GM15510 (cell line): ENCODE measurements around the gene SPOCK3.

ENCODE experiments used
- POLR2A ChIP-seq: IDR thresholded peaks from 3 replicates; pipeline ENCODE4 v1.6.1; 2011; ENCODE audit warnings: borderline replicate concordance; ENCODE audit not compliant: insufficient read length; ENCODE audit errors: extremely low read depth

Gene SPOCK3

DNA sequence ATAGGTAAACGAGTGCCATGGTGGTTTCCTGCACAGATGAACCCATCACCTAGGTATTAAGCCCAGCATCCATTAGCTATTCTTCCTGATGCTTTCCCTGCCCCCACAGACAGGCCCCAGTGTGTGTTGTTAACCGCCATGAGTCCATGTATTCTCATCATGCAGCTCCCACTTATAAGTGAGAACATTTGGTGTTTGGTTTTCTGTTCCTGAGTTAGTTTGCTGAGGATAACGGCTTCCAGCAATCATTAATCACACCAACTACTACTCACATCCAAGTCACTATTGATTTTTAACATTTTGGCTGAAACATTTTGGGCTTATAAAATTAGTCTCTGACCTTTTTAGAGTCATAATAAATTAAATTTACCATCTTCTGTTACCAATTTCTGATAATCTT, 205.3 kb downstream of the SPOCK3 start:
- TF ChIP-seq POLR2A: no peak

DNA sequence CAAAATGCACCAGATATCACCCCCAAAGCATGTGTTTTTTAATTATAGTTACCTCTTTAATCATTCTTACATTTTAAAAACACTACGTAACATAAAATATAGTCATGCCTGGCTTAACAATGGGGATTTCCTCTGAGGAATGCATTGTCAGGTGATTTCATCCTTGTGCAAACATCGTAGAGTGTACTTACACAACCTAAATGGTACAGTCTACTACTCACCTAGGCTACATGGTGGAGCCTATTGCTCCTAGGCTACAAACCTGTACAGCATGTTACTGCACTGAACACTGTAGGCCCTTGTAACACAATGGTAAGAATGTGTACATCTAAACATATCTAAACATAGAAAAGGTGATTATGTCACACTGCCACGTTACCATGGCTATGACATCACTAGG, 208.6 kb downstream of the SPOCK3 start:
- no peak for TF ChIP-seq POLR2A

DNA sequence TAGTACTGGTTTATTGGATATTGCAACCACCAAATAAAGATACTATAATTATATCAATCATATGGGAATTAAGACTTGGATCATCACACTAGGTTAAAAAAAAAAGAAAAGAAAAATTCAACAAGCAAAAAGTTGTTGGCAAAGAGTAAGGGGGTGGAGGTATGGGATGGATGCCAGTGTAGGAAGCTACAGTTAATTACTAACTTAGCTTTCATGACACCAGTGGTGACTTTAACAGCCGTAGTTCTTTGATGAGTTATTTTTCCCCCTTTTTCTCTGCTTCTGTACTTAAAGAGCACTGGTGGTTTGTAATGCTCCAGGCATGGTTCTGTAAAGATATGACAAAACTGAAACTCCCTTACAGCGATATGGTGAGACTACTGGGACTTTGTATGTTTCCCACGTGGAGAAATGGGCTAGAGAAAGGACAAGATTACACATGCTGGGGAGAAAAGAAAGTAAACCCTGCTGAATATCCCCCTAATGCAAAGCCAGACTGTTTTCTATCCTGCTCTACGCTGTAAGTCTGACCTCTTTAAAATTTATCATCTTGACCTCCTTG, 210.8 kb downstream of the SPOCK3 start:
- TF ChIP-seq POLR2A: no peak

DNA sequence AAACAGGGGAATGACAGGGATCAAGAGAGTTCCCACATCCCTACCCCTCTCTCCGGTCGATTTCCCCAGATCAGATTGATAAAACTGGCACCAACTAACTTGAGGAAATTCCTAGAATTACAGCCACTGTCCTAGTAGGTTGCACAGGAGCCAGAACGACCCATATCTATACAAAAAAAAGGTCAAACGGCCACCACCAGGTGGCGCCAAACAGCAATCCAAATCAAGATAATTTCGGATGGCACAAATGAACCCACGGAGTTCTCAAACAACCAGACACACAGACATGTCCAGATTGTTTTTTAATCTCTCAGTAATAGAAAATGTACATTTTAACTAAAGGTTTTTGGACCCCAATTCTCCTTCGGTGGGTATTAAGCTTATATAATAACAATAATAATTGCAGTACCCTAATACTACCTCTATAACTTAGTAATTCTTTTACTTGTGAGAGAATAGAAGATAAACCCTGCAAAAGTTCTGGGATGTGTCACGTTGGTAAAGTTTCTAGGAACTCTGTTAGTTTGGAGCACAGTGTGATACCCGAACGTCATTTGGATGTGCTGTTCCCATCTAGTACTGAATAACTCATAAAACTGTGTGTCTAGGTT, 212.6 kb downstream of the SPOCK3 start:
- TF ChIP-seq POLR2A: no peak

DNA sequence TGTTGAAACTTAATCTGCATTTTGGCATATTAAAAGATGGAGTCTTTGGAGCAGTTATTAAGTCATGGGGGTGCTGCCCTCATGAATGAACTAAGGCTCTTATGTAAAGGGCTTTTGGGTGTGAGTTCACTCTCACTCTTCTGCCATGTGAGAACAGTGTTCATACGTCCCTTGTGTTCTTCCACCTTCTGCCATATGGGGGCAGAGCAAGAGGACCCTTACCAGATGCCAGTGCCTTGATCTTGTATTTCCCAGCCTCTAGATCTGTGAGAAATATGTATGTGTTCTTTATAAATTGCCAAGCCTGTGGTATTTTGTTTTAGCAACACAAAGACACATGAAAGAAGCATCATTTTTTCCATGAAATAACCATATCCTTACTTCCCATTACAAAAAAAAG, 213.9 kb downstream of the SPOCK3 start:
- no peak for TF ChIP-seq POLR2A

GRCh38 chr4:167014944-167015343, 219.3 kb downstream of the SPOCK3 start:
- no peak for TF ChIP-seq POLR2A

DNA sequence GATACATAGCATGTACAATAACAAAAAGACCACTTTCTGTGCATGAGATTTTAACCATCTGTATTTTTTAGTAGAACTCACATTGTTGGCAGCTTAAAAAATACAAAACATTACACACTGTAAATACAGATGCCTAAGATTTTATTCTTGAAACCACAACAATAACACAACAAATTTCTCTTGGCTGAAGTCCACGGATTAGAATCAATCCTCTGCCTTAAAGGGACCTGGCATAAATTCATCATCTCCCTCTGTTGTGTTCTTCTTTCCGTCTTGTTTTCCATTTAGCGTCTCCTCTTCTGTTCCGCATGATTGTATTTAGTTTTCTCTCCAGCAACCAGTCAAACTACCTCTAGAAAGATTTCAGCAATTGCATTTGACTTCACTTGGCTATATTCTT, 231.0 kb downstream of the SPOCK3 start:
- no peak for TF ChIP-seq POLR2A

- no peak for TF ChIP-seq POLR2A
Observed at GRCh38 chr4:167000141-167000852, 234.0 kb downstream of the SPOCK3 start.

DNA sequence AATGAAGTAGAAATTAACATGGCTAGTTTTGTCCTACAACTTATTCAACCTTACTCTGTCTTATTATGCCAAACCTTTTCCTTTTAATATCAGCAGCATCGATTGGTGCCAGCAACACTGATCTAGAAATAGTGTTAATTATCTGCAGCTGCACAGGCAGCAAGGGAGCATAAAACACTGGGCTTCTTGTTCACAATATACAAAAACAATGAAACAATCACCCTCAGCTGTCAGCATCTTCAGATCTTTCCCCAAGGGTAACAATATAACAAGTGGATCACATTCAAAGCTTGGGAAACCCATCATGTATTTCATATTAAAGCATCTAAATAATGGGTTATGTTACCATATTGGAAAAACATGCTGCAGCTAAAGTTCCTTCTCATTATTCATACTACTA, 238.1 kb downstream of the SPOCK3 start:
- no peak for TF ChIP-seq POLR2A

DNA sequence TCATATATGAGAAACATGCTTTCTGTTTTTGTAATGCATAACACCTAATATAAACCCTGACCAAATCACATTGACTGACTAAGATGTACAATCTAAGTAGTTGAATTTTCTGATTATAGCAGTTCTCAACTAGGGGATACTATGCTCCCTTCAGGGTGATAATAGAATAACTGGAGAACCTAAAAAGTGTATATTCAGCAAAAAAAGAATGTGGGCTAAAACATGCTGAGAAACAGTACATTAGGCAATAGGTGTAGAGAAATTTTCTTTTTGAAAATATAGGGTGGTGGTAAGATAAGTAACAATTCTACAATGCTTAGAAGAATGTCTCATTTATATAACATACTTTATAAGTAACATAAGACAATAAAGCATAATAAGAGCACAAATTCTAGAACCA, 239.6 kb downstream of the SPOCK3 start:
- no peak for TF ChIP-seq POLR2A

DNA sequence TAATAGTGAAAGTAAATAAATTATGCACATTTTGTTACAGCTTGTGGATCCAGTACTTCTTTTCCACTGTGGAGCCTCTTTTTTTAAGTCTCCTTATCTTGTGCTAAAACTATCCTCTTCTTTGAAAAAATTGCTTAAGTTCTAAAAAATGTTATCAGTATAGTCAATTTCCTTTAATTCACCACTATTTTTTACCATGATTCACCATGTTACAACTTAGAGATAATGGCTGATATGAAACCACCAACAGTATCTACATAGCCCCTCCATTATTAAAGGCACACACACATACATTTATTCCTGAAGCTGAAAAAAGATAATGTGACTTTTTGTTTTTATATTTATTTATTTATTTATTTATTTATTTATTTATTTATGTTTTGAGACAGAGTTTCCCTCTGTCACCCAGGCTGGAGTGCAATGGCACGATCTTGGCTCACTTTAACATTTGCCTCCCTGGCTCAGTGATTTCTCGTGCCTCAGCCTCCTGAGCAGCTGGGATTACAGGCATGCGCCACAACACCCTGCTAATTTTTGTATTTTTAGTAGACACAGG, 243.2 kb downstream of the SPOCK3 start:
- TF ChIP-seq POLR2A: no peak

- no peak for TF ChIP-seq POLR2A
Observed at GRCh38 chr4:166989886-166990285, 244.4 kb downstream of the SPOCK3 start.

- TF ChIP-seq POLR2A: no peak
Observed at GRCh38 chr4:166987026-166987425, 247.3 kb downstream of the SPOCK3 start.

DNA sequence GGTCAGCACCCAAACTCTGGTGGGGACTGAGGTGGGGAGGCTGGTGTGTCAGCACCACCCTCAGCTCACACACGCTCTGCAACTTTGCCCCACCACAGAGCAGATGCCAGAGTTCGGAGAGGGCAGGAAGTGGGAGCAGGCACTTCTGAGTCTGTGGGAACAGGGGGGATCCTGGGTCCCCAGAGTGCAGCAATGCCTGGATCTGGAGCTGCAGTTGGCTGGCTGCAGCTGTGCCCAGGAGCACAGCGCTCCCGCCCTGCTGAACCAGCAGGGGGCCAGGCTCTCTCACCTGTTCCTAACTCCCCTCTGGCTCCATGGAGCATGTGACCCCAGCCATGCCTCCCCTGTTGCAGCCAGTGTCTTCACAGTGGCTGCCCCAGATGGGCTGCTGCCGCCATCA, 252.4 kb downstream of the SPOCK3 start:
- no peak for TF ChIP-seq POLR2A

GRCh38 chr4:166980419-166980818, 253.9 kb downstream of the SPOCK3 start:
- TF ChIP-seq POLR2A: no peak

DNA sequence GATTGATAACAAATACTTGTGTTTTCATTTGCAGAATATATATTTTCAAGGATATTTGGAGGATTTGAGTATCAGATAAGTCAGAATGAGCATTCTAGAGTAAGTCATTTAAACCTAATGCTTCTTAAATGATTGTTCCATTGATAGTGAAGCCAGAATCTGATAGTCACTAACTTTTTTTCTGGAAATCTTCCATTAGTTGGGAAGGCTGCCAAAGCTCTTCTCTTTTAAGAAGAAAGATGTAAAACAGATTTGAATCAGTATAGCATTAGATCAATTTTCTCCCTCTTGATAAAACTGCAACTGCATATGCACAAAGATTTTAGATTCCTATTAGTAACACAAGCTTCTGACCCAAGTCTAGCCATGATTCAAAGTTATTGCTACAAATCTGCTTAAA, 256.7 kb downstream of the SPOCK3 start:
- no peak for TF ChIP-seq POLR2A

DNA sequence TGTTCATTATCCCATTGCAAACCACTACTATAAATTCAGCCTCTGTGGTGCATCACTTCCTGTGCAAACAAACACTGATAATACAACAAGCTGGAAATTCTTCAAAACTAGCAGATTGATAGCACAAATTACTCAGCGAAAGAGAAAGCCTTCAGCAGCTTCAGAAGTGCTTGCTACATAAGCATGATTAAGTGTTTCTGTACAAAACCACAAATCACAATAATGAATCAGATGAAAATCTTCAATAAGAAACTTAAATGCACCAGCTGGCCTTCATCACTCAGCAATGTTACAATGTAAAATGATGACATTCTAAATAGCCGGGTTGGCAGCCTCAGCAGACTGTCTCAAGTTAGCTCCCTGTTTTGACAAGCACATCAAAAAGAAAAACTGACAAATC, 262.2 kb downstream of the SPOCK3 start:
- TF ChIP-seq POLR2A: no peak

GRCh38 chr4:166965562-166965961, 268.7 kb downstream of the SPOCK3 start:
- TF ChIP-seq POLR2A: no peak
